ENCODE data around the gene MINDY3. TPM values are rescaled to one million over a fixed set of nuclear protein-coding genes. Genes with fewer than 3 reads are reported as not detected.

Gene MINDY3
- total and polyA plus RNA-seq, 7 experiments from 2014 or later = 3.6 to 43.8 (median 29.1) TPM

- Mint-ChIP-seq H3K36me3 (no peaks in the 10 kb centered on the region), H3K4me3 (no peak overlapping the region), H3K4me1 (no peaks in the 10 kb centered on the region), H3K27ac (no peak overlapping the region), H3K9me3 (peaks cover 0 to 20% (median 2%) of the 10 kb centered on the region in 11 donors), H3K27me3 (peaks cover 59 to 91% (median 77%) of the 10 kb centered on the region in 5 donors)
- H3K4me1 ChIP-seq (ENCODE audit: control insufficient read depth in 2 of 2, insufficient read depth in 2 of 2, low read length in 2 of 2) = no peaks in the 10 kb centered on the region
- H3K4me3 ChIP-seq (ENCODE audit: low read length) = no peak overlapping the region
- H3K9me3 ChIP-seq (ENCODE audit: control insufficient read depth in 2 of 3, low read length in 3 of 3) = no peaks in the 10 kb centered on the region
- no peak for DNase-seq
- CTCF ChIA-PET = interaction anchor here (0.7 kb wide), 1 partner anchor 12 kb away, joined by 3 read pairs; no protein-coding TSS in a partner anchor
- H3K27ac ChIP-seq (ENCODE audit: low read depth, low read length) = no peak overlapping the region
- H3K36me3 ChIP-seq (ENCODE audit: control insufficient read depth in 2 of 3, insufficient read depth in 3 of 3, low read length in 3 of 3) = no peaks in the 10 kb centered on the region
- ATAC-seq = no peak
- POLR2A ChIA-PET = no interaction called here
- intact Hi-C loops (cut with micrococcal nuclease) = no loop called here
- H3K27me3 ChIP-seq (ENCODE audit: control insufficient read depth in 2 of 2, insufficient read depth in 2 of 2, low read length in 2 of 2) = peaks cover 0 to 4% of the 10 kb centered on the region in 2 donors
Observed at GRCh38 chr10:15871823-15872222, 11.5 kb upstream of the MINDY3 start.

- H3K36me3 Mint-ChIP-seq = peaks cover 0 to 6% (median 0%) of the 10 kb centered on the region in 5 donors
- H3K27ac Mint-ChIP-seq = no peak overlapping the region
- CTCF ChIA-PET = no interaction called here
Observed at GRCh38 chr10:15869935-15870334, 9.6 kb upstream of the MINDY3 start.

DNA sequence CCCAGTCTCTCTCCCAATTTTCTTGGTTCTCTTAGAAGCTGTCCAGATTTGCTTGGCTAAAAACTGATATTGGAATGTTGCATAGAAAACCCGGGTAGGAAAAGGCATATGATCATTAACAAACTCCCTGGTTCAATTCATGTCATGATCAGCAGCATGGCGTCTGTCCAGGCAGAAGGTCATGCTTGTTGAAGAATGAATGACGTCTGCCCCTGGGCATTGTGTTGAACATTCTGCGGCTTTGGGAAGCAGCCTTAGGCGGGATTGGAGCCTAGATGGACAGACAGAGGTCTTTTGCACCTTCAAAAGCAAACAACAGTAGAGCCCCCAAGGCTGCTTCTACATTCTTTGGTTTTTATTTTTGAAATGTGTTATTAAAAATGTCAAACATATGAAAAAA, 7.7 kb upstream of the MINDY3 start:
- Mint-ChIP-seq H3K27ac (no peak overlapping the region), H3K36me3 (peaks cover 0 to 6% (median 0%) of the 10 kb centered on the region in 5 donors), H3K27me3 (peaks cover 60 to 90% (median 74%) of the 10 kb centered on the region in 5 donors), H3K4me1 (no peaks in the 10 kb centered on the region), H3K4me3 (no peak overlapping the region), H3K9me3 (peaks cover 0 to 11% (median 5%) of the 10 kb centered on the region in 11 donors)
- Histone ChIP-seq H3K9me3 (ENCODE audit: control insufficient read depth in 2 of 3, low read length in 3 of 3) (no peaks in the 10 kb centered on the region), H3K4me3 (ENCODE audit: low read length) (no peak overlapping the region), H3K4me1 (ENCODE audit: control insufficient read depth in 2 of 2, insufficient read depth in 2 of 2, low read length in 2 of 2) (no peaks in the 10 kb centered on the region), H3K27ac (ENCODE audit: low read depth, low read length) (no peak overlapping the region), H3K27me3 (ENCODE audit: control insufficient read depth in 2 of 2, insufficient read depth in 2 of 2, low read length in 2 of 2) (peaks cover 0 to 4% of the 10 kb centered on the region in 2 donors), H3K36me3 (ENCODE audit: control insufficient read depth in 2 of 3, insufficient read depth in 3 of 3, low read length in 3 of 3) (no peaks in the 10 kb centered on the region)
- CTCF ChIA-PET = no interaction called here
- intact Hi-C loops (cut with micrococcal nuclease) = loop anchor here (10.0 kb wide), 3 partner anchors 1387 to 1777 kb away; partner anchors contain the start of gene STAM (in 1 of the 2)
- DNase-seq (no peak), ATAC-seq (no peak)
- POLR2A ChIA-PET = no interaction called here

More at GRCh38 chr10:15869935-15870334, 9.6 kb upstream of the MINDY3 start:
- Histone ChIP-seq H3K9me3 (ENCODE audit: control insufficient read depth in 2 of 3, low read length in 3 of 3) (no peaks in the 10 kb centered on the region), H3K4me1 (ENCODE audit: control insufficient read depth in 2 of 2, insufficient read depth in 2 of 2, low read length in 2 of 2) (no peaks in the 10 kb centered on the region), H3K4me3 (ENCODE audit: low read length) (no peak overlapping the region), H3K27me3 (ENCODE audit: control insufficient read depth in 2 of 2, insufficient read depth in 2 of 2, low read length in 2 of 2) (peaks cover 0 to 4% of the 10 kb centered on the region in 2 donors), H3K27ac (ENCODE audit: low read depth, low read length) (no peak overlapping the region), H3K36me3 (ENCODE audit: control insufficient read depth in 2 of 3, insufficient read depth in 3 of 3, low read length in 3 of 3) (no peaks in the 10 kb centered on the region)
- peaks cover 0 to 20% (median 5%) of the 10 kb centered on the region in 11 donors for H3K9me3 Mint-ChIP-seq
- POLR2A ChIA-PET = no interaction called here
- no peak for ATAC-seq
- H3K4me3 Mint-ChIP-seq = no peak overlapping the region
- intact Hi-C loops (cut with micrococcal nuclease) = loop anchor here (10.0 kb wide), 3 partner anchors 1385 to 1775 kb away; partner anchors contain the start of gene STAM (in 1 of the 2)
- no peaks in the 10 kb centered on the region for H3K4me1 Mint-ChIP-seq
- H3K27me3 Mint-ChIP-seq = peaks cover 63 to 90% (median 76%) of the 10 kb centered on the region in 5 donors
- no peak for DNase-seq

DNA sequence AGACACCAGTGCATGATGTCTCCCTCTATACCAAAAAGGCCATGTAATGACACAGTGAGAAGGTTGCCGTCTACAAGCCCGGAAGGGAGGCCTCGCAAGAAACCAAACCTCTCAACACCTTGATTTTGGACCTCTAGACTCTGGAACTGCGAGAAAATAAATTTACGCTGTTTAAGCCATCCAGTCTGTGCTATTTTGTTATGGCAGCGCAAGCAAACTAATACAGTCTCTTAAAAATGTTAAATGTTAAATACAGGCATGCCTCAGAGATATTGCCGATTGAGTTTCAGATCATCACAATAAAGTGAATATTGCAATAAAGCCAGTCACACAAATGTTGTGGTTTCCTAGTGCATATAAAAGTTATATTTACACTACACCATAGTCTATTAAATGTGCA, 5.0 kb upstream of the MINDY3 start:
- Histone ChIP-seq H3K4me3 (ENCODE audit: low read length) (no peak overlapping the region), H3K27ac (ENCODE audit: low read depth, low read length) (no peak overlapping the region), H3K36me3 (ENCODE audit: control insufficient read depth in 2 of 3, insufficient read depth in 3 of 3, low read length in 3 of 3) (peaks cover 0 to under 1% (median 0%) of the 10 kb centered on the region in 3 experiments), H3K4me1 (ENCODE audit: control insufficient read depth in 2 of 2, insufficient read depth in 2 of 2, low read length in 2 of 2) (peaks cover 0 to 6% of the 10 kb centered on the region in 2 donors), H3K9me3 (ENCODE audit: control insufficient read depth in 2 of 3, low read length in 3 of 3) (no peaks in the 10 kb centered on the region), H3K27me3 (ENCODE audit: control insufficient read depth in 2 of 2, insufficient read depth in 2 of 2, low read length in 2 of 2) (no peaks in the 10 kb centered on the region)
- peaks cover 0 to 10% (median 4%) of the 10 kb centered on the region in 11 donors for H3K9me3 Mint-ChIP-seq
- H3K27ac Mint-ChIP-seq = no peak overlapping the region
- H3K36me3 Mint-ChIP-seq = peaks cover 0 to 11% (median under 1%) of the 10 kb centered on the region in 5 donors
- intact Hi-C loops (cut with micrococcal nuclease) = loop anchor here (10.0 kb wide), 3 partner anchors 1389 to 1779 kb away; partner anchors contain the start of gene STAM (in 1 of the 2)
- ChIA-PET CTCF (no interaction called here), POLR2A (no interaction called here)
- no peak for DNase-seq
- no peak overlapping the region for H3K4me3 Mint-ChIP-seq
- ATAC-seq = no peak
- H3K27me3 Mint-ChIP-seq = peaks cover 52 to 68% (median 53%) of the 10 kb centered on the region in 5 donors
- H3K4me1 Mint-ChIP-seq = peaks cover 0 to 10% (median 4%) of the 10 kb centered on the region in 7 donors

DNA sequence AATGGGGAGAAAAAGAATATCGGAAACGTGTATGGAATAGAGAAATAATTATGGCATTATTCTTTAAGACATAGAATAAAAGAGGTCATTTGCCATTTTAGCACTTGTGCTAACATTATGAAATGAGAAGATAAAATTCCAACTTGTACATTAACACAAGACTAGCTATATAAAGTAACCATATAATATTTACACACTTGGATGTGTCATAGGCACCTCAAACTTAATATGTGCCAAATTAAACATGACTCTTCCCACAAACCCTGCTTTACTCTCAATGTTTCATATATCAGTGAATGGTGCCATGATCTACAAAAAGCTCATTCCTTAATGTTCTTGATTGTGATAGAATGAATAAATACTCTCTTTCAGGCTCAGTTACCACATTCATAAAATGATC, 4.1 kb upstream of the MINDY3 start:
- Histone ChIP-seq H3K9me3 (ENCODE audit: control insufficient read depth in 2 of 3, low read length in 3 of 3) (no peaks in the 10 kb centered on the region), H3K36me3 (ENCODE audit: control insufficient read depth in 2 of 3, insufficient read depth in 3 of 3, low read length in 3 of 3) (peaks cover 0 to 8% (median 0%) of the 10 kb centered on the region in 3 experiments), H3K4me1 (ENCODE audit: control insufficient read depth in 2 of 2, insufficient read depth in 2 of 2, low read length in 2 of 2) (peaks cover 3 to 8% of the 10 kb centered on the region in 2 donors), H3K4me3 (ENCODE audit: low read length) (no peak overlapping the region), H3K27me3 (ENCODE audit: control insufficient read depth in 2 of 2, insufficient read depth in 2 of 2, low read length in 2 of 2) (no peaks in the 10 kb centered on the region), H3K27ac (ENCODE audit: low read depth, low read length) (no peak overlapping the region)
- no peak for ATAC-seq
- Mint-ChIP-seq H3K4me1 (peaks cover 0 to 15% (median 8%) of the 10 kb centered on the region in 7 donors), H3K9me3 (peaks cover 0 to 10% (median 4%) of the 10 kb centered on the region in 11 donors), H3K4me3 (no peak overlapping the region), H3K36me3 (peaks cover 0 to 11% (median 4%) of the 10 kb centered on the region in 5 donors), H3K27me3 (peaks cover 51 to 60% (median 53%) of the 10 kb centered on the region in 5 donors), H3K27ac (no peak overlapping the region)
- intact Hi-C loops (cut with micrococcal nuclease) = loop anchor here (10.0 kb wide), 3 partner anchors 1390 to 1780 kb away; partner anchors contain the start of gene STAM (in 1 of the 2)
- no peak for DNase-seq
- ChIA-PET CTCF (no interaction called here), POLR2A (no interaction called here)

GRCh38 chr10:15863733-15864132, 3.4 kb upstream of the MINDY3 start:
- H3K36me3 ChIP-seq (ENCODE audit: control insufficient read depth in 2 of 3, insufficient read depth in 3 of 3, low read length in 3 of 3) = peaks cover 0 to 8% (median 0%) of the 10 kb centered on the region in 3 experiments
- ATAC-seq (no peak), DNase-seq (no peak)
- H3K27ac ChIP-seq (ENCODE audit: low read depth, low read length) = no peak overlapping the region
- intact Hi-C loops (cut with micrococcal nuclease) = loop anchor here (10.0 kb wide), 3 partner anchors 1391 to 1781 kb away; partner anchors contain the start of gene STAM (in 1 of the 2)
- no peak overlapping the region for H3K4me3 Mint-ChIP-seq
- H3K36me3 Mint-ChIP-seq = peaks cover 0 to 11% (median 4%) of the 10 kb centered on the region in 5 donors
- peaks cover 50 to 56% (median 50%) of the 10 kb centered on the region in 5 donors for H3K27me3 Mint-ChIP-seq
- CTCF ChIA-PET = no interaction called here
- H3K27me3 ChIP-seq (ENCODE audit: control insufficient read depth in 2 of 2, insufficient read depth in 2 of 2, low read length in 2 of 2) = no peaks in the 10 kb centered on the region
- POLR2A ChIA-PET = no interaction called here
- no peaks in the 10 kb centered on the region for H3K9me3 ChIP-seq (ENCODE audit: control insufficient read depth in 2 of 3, low read length in 3 of 3)
- no peak overlapping the region for H3K27ac Mint-ChIP-seq
- H3K4me1 Mint-ChIP-seq = peaks cover 3 to 21% (median 15%) of the 10 kb centered on the region in 7 donors
- no peak overlapping the region for H3K4me3 ChIP-seq (ENCODE audit: low read length)
- H3K4me1 ChIP-seq (ENCODE audit: control insufficient read depth in 2 of 2, insufficient read depth in 2 of 2, low read length in 2 of 2) = peaks cover 10 to 15% of the 10 kb centered on the region in 2 donors
- H3K9me3 Mint-ChIP-seq = peaks cover 0 to 10% (median 4%) of the 10 kb centered on the region in 11 donors
